Activated T-cell treated with anti-CD3 and anti-CD28 coated beads, Interleukin-2, amount 50 U/mL, for 4 hours (primary cell): ENCODE data around the gene FAM221A. TPM values are rescaled to one million over a fixed set of nuclear protein-coding genes. Genes with fewer than 3 reads are reported as not detected.

ENCODE experiments used
- ATAC-seq, 2 donors: fragments of 200-7000 bp; cut with Tn5 transposase; one replicate each; pipeline ENCODE4 v1.10.0; 2021
- DNase-seq: peaks from one replicate; pipeline ENCODE4 v3.0.0-alpha.2; 2020
- H3K27me3 Mint-ChIP-seq: one replicate; pipeline ENCODE4 v1.8.0; 2021; ENCODE audit warnings: low read depth, mixed read lengths
- H3K36me3 Mint-ChIP-seq: one replicate; pipeline ENCODE4 v1.8.0; 2022; ENCODE audit warnings: mixed read lengths; ENCODE audit not compliant: insufficient read depth
- H3K4me1 Mint-ChIP-seq: one replicate; pipeline ENCODE4 v1.8.0; 2021; ENCODE audit warnings: low read depth, mixed read lengths
- H3K4me3 Mint-ChIP-seq: one replicate; pipeline ENCODE4 v1.8.0; 2021; ENCODE audit warnings: mild to moderate bottlenecking, moderate library complexity, mixed read lengths
- H3K9me3 Mint-ChIP-seq: one replicate; pipeline ENCODE4 v1.8.0; 2021; ENCODE audit warnings: mixed read lengths
- total RNA-seq, 3 donors: library from RNA; stranded (reverse); gene quantifications; one replicate each; pipeline ENCODE4 v1.2.1, GENCODE V29; 2021

The FAM221A gene
- total RNA-seq, 3 donors from 2014 or later: 3.9 to 5.6 (median 4.1) TPM

DNA sequence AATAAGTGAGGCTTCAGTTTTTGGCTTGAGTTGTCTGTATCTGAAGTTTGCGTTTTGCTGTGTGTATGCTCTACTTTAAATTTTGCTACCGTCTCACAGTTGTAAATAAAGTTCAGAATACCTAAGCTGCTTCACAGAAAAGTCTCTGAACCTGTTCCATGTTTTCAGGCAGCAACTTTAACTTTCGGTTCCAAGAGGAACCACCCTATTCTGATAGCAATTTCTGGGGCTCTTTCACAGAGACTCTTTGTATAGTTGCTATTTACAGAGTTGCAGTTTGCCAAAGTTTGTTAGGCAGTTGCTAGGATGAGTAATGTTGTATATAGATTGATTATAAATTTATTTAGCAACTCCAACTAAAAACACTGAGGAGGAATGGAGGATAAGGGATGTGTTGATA is 5.7 kb downstream of the FAM221A start:
- ATAC-seq (no peak), DNase-seq (no peak)
- no peaks in the 10 kb centered on the region for H3K9me3 Mint-ChIP-seq
- no peak overlapping the region for H3K4me3 Mint-ChIP-seq
- H3K27me3 Mint-ChIP-seq: no peaks in the 10 kb centered on the region
- peaks cover 6% of the 10 kb centered on the region for H3K4me1 Mint-ChIP-seq
- peaks cover 4% of the 10 kb centered on the region for H3K36me3 Mint-ChIP-seq

DNA sequence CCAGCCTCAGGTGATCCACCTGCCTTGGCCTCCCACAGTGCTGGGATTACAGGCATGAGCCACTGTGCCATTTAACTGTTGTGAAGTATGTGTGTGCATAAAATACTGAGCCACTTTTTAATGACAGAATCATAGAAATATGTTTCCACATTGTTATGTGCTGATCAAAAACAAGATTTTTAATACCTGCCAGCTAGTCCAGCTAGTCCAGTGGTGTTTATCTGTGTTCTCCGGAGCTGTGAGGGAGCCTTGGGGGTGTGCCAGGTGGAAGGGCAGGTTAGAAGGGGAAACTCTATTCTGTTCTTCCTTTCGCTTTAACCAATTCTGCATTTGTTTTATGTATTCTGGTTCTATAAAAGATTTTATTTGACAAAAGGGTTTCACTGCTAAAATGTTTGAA is 7.0 kb downstream of the FAM221A start:
- Mint-ChIP-seq H3K4me3 (no peak overlapping the region), H3K4me1 (peaks cover 1% of the 10 kb centered on the region), H3K9me3 (no peaks in the 10 kb centered on the region), H3K36me3 (peaks cover 10% of the 10 kb centered on the region), H3K27me3 (no peaks in the 10 kb centered on the region)
- ATAC-seq (no peak), DNase-seq (no peak)

DNA sequence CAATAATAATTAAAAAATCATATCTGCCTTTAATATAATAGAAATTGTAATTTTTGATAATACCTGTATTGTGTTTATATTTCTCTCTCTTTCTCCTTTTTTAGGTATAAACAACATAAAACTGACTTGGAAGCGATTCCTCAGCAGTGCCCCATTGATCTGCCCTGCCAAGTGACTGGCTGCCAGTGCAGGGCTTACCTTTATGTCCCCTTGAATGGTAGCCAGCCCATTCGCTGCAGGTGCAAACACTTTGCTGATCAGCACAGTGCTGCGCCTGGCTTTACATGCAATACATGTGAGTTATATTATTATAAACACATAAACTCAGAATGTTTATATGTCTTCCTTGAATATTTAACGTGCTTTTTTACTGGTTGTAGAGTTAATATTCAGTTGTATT is 9.2 kb downstream of the FAM221A start:
- Mint-ChIP-seq H3K36me3 (peaks cover 20% of the 10 kb centered on the region), H3K4me3 (no peak overlapping the region), H3K9me3 (no peaks in the 10 kb centered on the region), H3K27me3 (no peaks in the 10 kb centered on the region), H3K4me1 (peaks cover 1% of the 10 kb centered on the region)
- no peak for DNase-seq
- no peak for ATAC-seq

DNA sequence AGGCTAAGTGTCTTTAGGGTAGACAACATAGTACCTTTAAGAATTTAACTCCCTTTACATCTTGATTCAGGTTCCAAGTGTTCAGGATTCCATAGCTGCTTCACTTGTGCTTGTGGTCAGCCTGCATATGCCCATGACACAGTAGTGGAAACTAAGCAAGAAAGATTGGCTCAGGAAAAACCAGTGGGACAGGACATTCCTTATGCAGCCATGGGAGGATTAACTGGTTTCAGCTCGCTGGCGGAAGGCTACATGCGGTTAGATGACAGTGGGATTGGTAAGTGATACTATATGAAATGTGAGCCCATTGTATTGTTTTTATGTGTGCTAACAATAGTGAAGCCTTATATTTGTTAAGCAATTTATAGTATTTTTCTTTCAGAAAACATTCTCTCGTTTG is 11.3 kb downstream of the FAM221A start:
- peaks cover 21% of the 10 kb centered on the region for H3K36me3 Mint-ChIP-seq
- H3K27me3 Mint-ChIP-seq: no peaks in the 10 kb centered on the region
- DNase-seq (no peak), ATAC-seq (no peak)
- no peaks in the 10 kb centered on the region for H3K9me3 Mint-ChIP-seq
- H3K4me1 Mint-ChIP-seq: no peaks in the 10 kb centered on the region
- H3K4me3 Mint-ChIP-seq: no peak overlapping the region

DNA sequence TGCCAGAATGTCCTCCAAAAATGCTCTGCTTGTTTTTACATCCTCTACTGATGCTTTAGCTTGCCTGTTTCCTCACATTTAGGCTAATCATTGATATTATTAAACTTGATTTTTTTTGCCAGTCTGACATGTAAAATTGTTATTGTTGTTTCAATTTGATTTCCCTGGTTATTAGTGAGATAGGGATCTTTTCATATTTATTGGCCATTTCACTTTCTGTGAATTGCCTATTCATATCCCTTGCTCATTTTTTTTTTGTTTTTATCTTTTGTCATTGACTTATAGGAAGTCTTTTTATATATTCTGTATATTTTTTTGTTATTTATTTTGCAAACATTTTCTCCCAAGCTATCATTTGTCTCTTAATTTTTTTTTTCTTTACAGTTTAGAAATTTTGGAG is 13.2 kb downstream of the FAM221A start:
- H3K36me3 Mint-ChIP-seq: peaks cover 23% of the 10 kb centered on the region
- no peak overlapping the region for H3K4me3 Mint-ChIP-seq
- no peaks in the 10 kb centered on the region for H3K4me1 Mint-ChIP-seq
- no peak for DNase-seq
- no peaks in the 10 kb centered on the region for H3K27me3 Mint-ChIP-seq
- H3K9me3 Mint-ChIP-seq: no peaks in the 10 kb centered on the region
- no peak for ATAC-seq

DNA sequence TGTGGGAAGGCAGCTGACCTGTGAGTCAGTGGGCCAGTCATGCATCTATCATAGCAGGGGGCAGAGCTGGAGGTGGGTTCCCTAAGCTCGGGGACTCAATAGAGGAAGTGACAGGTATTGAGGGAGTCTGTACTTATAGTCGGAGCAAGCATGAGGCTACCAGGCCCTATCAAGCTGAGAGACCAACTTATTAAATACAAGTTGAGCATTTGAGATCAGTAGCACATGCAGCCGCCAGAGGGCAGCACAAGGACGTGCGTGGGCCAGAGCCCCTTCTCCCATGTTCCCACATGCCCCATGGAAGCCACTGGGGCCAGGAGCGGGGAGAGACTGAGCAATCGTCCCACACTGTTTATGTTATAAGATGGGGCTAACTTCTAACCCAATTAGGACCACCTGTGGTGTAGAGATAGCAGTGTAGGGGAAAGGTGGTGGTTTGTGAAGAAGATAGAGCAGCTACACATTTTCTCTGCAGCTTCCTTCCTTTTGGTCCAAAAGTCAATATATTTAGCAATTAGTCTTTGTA is 17.0 kb downstream of the FAM221A start:
- Mint-ChIP-seq H3K4me1 (no peaks in the 10 kb centered on the region), H3K36me3 (peaks cover 15% of the 10 kb centered on the region), H3K9me3 (no peaks in the 10 kb centered on the region), H3K4me3 (no peak overlapping the region), H3K27me3 (no peaks in the 10 kb centered on the region)
- ATAC-seq (peak; percentile 41 to 60), DNase-seq (peak; percentile 51)

DNA sequence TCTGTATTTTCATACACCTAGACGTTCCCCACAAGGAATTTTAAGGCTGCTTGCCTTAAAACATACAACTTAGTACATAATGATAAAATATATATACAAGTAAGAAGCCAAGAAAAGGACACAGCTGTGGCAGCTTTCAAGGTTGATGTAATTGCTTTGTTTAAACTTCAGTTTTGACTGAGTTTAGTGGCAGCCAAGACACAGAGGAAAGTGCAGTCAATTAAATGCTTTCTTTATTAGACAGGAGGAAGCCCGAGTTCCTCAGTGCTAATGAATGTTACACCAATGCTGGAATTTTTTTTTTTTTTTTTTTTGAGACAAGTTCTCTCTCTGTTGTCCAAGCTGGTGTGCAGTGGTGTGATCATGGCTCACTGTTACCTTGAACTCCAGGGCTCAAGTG is 18.8 kb downstream of the FAM221A start:
- no peak for ATAC-seq
- Mint-ChIP-seq H3K4me1 (no peaks in the 10 kb centered on the region), H3K27me3 (no peaks in the 10 kb centered on the region), H3K36me3 (peaks cover 16% of the 10 kb centered on the region), H3K4me3 (no peak overlapping the region), H3K9me3 (no peaks in the 10 kb centered on the region)
- no peak for DNase-seq

DNA sequence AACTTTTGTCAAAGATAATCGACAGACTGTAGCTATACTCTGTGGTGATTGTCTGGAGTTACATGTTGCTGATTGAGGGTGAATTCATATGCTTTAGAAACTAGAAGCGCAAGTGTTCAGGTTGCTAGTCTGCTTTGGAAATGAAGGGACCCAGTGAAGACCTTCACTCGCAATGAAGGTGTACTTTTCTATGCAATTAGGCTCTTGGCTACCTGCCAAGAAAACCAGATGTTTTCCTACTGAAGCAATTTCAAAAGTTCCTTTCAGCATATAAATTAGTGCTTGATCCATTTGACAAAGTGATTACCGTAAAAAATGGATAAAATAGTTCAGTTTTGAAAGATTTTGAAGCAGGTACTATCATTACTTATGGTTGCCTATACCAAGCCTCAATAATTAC is 20.0 kb downstream of the FAM221A start:
- DNase-seq (no peak), ATAC-seq (no peak)
- H3K36me3 Mint-ChIP-seq: peaks cover 22% of the 10 kb centered on the region
- H3K9me3 Mint-ChIP-seq: peaks cover 4% of the 10 kb centered on the region
- H3K4me1 Mint-ChIP-seq: no peaks in the 10 kb centered on the region
- no peak overlapping the region for H3K4me3 Mint-ChIP-seq
- no peaks in the 10 kb centered on the region for H3K27me3 Mint-ChIP-seq

DNA sequence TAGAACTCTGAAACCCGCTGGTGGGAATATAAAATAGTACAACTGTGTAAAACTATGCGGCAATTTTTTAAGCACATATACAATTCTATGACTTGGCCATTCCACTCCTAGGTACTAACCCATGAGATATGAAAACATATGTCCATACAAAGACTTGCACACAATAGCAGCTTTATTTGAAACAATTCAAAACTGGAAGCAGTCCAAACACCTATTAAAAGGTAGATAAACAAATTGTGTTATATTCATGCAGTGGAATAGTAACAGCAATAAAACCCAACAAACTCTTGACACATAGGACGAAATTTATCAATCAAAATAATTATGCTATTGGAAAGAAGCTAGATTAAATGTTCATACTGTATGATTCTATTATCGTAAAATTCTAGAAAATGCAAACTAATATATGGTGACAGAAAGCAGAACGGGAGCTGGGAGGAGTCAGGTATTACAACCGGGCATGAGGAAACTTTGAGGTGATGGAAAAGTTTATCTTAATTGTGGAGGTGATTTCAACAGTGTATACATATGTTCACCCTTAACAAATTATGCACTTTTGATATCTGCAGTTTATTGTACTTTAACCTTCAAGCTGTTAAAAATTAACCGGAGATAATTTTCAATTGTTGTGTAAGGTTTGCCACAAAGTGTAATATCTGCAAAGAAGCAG is 29.2 kb downstream of the FAM221A start:
- DNase-seq (no peak), ATAC-seq (no peak)
- Mint-ChIP-seq H3K4me3 (no peak overlapping the region), H3K27me3 (peaks cover 3% of the 10 kb centered on the region), H3K9me3 (peaks cover 16% of the 10 kb centered on the region), H3K4me1 (no peaks in the 10 kb centered on the region), H3K36me3 (peaks cover 20% of the 10 kb centered on the region)

DNA sequence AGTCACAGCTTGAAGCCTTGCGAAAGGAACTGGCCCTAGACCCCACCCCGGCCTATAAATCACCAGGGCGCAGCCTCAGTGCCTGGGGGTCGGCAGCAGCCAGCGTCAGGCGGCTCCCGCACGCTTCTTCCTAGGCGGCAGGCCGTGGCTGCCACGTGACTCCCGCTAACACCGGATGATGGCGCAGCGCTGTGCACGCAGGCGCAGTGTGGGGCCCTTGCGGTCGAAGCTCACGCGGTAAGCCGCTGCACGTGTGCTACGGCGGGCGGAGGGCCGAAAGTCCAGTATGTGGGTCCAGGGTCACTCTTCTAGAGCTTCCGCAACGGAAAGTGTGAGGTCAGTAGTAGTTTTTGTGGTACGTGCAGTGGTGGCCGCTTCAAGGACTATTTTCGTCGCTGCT is 30.0 kb downstream of the FAM221A start, which contains the start of gene STK31:
Gene STK31, plus strand, starts transcription at position 220 of the 400 bp plus-strand sequence. Its CDS starts 67 bp downstream, at position 287.
- Mint-ChIP-seq H3K9me3 (peaks cover 12% of the 10 kb centered on the region), H3K36me3 (peaks cover 14% of the 10 kb centered on the region), H3K4me3 (no peak within 1 kb of the TSS), H3K4me1 (no peaks in the 10 kb centered on the region), H3K27me3 (peaks cover 3% of the 10 kb centered on the region)
- no peak for DNase-seq
- ATAC-seq: no peak

DNA sequence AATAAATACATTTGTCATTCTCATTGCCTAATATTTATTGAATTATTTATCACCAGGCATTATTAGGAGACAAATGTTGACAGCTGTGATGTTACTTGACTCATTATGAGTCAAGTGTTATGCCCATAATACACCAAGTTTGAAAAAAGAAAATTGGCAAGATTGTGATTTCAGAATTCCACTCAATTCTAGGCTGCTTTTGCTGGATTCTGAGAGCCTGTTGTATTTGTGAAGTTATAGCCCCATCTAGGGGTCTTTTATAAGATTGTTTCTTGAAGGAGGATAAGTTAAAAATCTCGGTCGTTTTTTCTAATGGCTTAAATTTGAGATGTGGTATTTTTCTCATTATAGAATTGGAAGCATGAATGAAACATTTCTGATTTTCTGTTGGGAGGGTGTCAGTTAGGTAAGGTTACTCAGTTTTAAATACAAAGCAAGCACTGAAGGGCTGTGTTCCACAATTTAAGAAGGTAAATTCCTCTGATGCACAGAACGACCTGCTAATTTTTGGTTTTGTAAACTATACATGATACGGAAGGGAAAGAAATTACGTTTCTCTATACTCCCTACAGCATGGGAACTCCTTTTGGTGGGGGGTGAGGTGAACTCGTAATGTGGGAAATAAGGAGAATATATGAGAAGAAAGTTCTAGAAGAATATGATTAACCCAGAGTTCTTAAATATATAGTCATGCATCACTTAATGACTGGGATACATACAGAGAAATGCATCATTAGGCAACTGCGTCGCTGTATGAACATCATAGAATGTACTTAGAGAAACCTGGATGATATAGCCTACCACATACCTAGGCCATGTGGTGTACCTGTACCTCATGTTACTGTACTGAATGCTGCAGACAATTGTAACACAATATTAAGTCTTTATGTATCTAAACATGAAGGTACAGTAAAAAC is 32.6 kb downstream of the FAM221A start:
- no peaks in the 10 kb centered on the region for H3K36me3 Mint-ChIP-seq
- no peak for ATAC-seq
- no peak overlapping the region for H3K4me3 Mint-ChIP-seq
- no peaks in the 10 kb centered on the region for H3K4me1 Mint-ChIP-seq
- peaks cover 3% of the 10 kb centered on the region for H3K27me3 Mint-ChIP-seq
- H3K9me3 Mint-ChIP-seq: no peaks in the 10 kb centered on the region
- DNase-seq: no peak

DNA sequence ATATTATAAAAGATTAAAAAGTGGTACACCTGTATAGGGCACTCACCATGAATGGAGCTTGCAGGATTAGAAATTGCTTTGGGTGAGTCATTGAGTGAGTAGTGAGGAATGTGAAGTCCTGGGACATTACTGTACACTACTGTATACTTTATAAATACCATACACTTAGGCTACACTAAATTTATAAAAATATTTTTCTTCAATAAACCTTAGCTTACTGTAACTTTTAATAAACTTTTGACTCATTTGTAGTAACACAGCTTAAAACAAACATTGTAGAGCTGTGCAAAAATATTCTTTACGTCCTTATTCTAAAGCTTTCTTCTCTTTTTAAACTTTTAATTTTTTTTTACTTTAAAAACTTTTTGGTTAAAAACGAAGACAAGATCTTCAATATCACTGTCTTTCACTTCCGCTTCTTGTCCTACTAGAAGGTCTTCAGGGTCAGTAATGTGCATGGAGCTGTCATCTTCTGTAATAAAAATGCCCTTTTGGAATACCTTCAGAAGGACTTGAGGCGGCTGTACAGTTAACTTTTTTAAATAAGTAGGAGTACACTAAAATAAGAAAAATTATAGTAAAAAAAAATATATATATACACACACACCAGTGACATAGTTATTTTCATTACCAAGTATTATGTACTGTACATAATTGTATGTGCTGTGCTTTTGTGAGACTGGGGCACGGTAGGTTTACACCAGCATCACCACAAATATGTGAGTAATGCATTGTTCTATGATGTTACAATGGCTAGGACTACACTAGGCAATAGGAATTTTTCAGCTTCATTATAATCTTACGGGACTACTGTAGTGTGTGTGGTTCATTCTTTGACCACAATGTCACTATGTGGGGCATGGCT is 33.5 kb downstream of the FAM221A start:
- Mint-ChIP-seq H3K36me3 (no peaks in the 10 kb centered on the region), H3K4me1 (no peaks in the 10 kb centered on the region), H3K9me3 (no peaks in the 10 kb centered on the region), H3K4me3 (no peak overlapping the region), H3K27me3 (peaks cover 3% of the 10 kb centered on the region)
- DNase-seq (no peak), ATAC-seq (no peak)

DNA sequence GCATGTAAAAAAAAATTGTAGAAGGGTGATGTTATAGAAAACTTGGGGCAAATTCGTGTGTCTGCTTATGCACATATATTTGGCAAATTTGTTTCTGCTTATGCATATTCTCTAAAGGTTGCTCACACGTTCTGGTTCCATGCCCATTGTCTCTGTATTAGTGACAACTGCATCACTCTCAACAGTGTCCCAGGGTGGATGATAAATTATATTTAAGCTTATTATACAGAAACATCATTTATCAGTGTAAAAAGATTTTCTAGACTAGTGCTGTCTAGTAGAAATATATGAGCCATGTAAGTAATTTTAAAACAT is 34.1 kb downstream of the FAM221A start:
- Mint-ChIP-seq H3K4me3 (no peak overlapping the region), H3K27me3 (peaks cover 3% of the 10 kb centered on the region), H3K9me3 (no peaks in the 10 kb centered on the region), H3K36me3 (no peaks in the 10 kb centered on the region), H3K4me1 (no peaks in the 10 kb centered on the region)
- no peak for DNase-seq
- no peak for ATAC-seq

DNA sequence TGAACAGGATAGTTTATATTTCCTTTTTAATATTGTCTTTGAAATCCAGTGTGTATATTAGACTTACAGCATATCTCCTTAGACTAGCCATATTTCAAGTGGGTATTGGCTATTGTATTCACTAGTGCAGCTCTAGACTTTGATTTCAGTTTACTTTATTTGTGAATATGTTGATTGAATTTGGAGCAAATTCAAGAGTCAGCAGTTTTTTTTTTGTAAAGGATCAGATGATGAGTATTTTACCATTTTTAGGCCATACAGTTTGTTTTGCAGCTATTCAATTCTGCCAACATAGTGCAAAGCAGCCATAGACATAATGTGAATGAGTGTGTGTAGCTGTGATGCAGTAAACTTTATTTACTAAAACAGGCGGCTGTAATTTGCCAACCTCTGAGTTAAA is 34.6 kb downstream of the FAM221A start:
- no peak overlapping the region for H3K4me3 Mint-ChIP-seq
- no peak for DNase-seq
- H3K9me3 Mint-ChIP-seq: no peaks in the 10 kb centered on the region
- H3K27me3 Mint-ChIP-seq: peaks cover 3% of the 10 kb centered on the region
- no peaks in the 10 kb centered on the region for H3K36me3 Mint-ChIP-seq
- no peak for ATAC-seq
- no peaks in the 10 kb centered on the region for H3K4me1 Mint-ChIP-seq
